ENCODE data around the gene LAPTM4A. TPM values are rescaled to one million over a fixed set of nuclear protein-coding genes. Genes with fewer than 3 reads are reported as not detected.

LAPTM4A gene
- total RNA-seq, 4 donors from 2014 or later = 27.3 to 65.0 (median 50.0) TPM

DNA sequence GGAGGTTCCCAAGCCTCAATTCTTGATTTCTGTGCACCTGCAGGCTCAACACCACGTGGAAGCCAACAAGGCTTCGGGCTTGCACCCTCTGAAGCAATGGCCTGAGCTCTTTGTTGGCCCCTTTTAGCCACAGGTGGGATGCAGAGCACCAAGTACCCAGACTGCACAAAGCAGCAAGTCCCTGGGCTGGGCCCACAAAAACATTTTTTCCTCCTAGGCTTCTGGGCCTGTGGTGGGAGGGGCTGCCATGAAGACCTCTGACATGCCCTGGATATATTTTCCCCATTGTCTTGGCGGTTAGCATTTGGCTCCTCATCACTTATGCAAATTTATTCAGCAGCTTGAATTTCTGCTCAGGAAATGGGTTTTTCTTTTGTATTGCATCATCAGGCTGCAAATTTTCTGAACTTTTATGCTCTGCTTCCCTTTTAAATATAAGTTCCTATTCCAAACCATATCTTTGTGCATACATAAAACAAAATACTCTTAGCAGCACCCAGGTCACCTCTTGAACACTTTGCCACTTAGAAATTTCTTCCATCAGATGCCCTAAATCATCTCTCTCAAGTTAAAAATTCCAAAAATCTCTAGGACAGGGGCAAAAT is 29.9 kb downstream of the LAPTM4A start:
- Histone ChIP-seq H3K27me3 (no peaks in the 10 kb centered on the region), H3K4me1 (no peaks in the 10 kb centered on the region), H3K9me3 (peaks cover 0 to 16% (median 2%) of the 10 kb centered on the region in 4 donors), H3K4me3 (no peak overlapping the region), H3K36me3 (no peaks in the 10 kb centered on the region), H3K27ac (no peak overlapping the region)
- TF ChIP-seq POLR2A (IDR thresholded peaks at IDR 0.05) = no peak
- TF ChIP-seq, protein P1, sequence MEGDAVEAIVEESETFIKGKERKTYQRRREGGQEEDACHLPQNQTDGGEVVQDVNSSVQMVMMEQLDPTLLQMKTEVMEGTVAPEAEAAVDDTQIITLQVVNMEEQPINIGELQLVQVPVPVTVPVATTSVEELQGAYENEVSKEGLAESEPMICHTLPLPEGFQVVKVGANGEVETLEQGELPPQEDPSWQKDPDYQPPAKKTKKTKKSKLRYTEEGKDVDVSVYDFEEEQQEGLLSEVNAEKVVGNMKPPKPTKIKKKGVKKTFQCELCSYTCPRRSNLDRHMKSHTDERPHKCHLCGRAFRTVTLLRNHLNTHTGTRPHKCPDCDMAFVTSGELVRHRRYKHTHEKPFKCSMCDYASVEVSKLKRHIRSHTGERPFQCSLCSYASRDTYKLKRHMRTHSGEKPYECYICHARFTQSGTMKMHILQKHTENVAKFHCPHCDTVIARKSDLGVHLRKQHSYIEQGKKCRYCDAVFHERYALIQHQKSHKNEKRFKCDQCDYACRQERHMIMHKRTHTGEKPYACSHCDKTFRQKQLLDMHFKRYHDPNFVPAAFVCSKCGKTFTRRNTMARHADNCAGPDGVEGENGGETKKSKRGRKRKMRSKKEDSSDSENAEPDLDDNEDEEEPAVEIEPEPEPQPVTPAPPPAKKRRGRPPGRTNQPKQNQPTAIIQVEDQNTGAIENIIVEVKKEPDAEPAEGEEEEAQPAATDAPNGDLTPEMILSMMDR (IDR thresholded peaks at IDR 0.05) = no peak
- no peak for DNase-seq

DNA sequence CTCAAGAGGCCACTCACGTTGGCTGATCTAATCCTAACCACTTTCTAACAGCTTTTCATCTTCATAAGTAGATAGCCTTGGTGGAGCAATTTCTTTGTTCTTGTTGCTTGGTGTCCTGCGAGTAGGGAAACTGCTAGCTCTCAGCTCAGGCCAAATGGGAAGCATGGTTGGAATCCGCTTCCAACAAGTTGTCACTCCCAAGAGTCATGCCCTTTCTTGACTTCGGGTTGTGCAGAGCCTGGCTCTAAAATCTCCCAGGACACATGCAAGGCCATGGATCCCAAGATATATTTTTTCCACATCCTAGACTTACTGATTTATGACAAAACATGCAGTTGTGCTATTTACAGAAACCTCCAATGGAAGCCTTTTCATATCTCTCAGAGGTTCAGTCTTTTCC is 31.7 kb downstream of the LAPTM4A start:
- Histone ChIP-seq H3K9me3 (peaks cover 0 to 16% (median 2%) of the 10 kb centered on the region in 4 donors), H3K27ac (no peak overlapping the region), H3K4me3 (no peak overlapping the region), H3K27me3 (no peaks in the 10 kb centered on the region), H3K36me3 (no peaks in the 10 kb centered on the region), H3K4me1 (no peaks in the 10 kb centered on the region)
- no peak for DNase-seq
- TF ChIP-seq, protein P1 (IDR thresholded peaks at IDR 0.05) = no peak
- no peak for TF ChIP-seq POLR2A (IDR thresholded peaks at IDR 0.05)

DNA sequence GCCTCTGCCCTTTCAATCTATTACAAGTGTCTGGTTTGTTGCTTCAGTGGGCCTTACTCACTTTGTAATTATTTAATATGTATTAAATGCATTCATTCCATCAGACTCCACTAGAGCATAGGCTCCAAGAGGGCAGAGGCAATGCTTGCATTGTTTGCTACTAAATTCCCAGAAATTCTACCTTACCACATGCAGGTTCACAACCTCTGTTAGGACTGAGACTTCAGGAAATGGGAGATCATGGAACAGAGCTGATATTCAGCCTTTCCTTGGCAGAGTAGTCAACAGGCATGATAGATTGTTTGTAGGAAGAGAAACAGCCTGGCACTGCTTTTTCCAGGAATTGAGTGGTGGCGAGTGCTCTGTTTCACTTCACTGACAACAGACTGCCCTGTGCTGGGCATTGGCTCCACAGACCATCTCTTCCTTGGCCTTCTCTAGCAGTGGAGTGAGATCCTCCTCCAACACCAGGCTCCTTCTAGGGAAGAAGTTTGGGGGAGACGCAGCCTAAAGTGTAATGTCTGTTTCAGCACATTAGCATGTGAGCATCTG is 32.8 kb downstream of the LAPTM4A start:
- TF ChIP-seq, protein P1 (IDR thresholded peaks at IDR 0.05) = no peak
- no peak for TF ChIP-seq POLR2A (IDR thresholded peaks at IDR 0.05)
- H3K4me1 ChIP-seq = no peaks in the 10 kb centered on the region
- peaks cover 0 to 16% (median 2%) of the 10 kb centered on the region in 4 donors for H3K9me3 ChIP-seq
- no peaks in the 10 kb centered on the region for H3K27me3 ChIP-seq
- H3K36me3 ChIP-seq = no peaks in the 10 kb centered on the region
- H3K4me3 ChIP-seq = no peak overlapping the region
- no peak for DNase-seq
- H3K27ac ChIP-seq = no peak overlapping the region

DNA sequence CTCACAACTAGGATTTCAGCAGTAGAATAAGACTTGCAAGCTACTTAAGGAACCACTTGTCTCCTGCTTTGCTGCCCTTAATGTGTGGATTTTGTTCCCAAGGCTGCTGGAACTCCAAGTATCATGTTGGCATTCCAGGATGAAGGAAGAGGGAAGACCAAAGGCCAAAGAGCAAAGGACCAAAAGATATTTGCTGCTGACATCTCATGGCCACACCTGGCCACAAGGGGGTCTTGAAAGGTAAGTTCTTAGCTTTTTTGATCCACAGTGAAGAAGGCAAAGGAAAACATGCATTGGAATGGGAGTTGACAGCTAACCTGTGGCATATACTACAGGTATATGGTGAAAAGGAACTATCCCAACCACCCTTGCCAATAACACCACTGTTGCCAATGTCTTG is 35.1 kb downstream of the LAPTM4A start:
- Histone ChIP-seq H3K36me3 (no peaks in the 10 kb centered on the region), H3K4me1 (peaks cover 0 to 13% (median 11%) of the 10 kb centered on the region in 4 donors), H3K27me3 (peaks cover 0 to 5% of the 10 kb centered on the region in 2 donors), H3K9me3 (peaks cover 0 to 9% (median under 1%) of the 10 kb centered on the region in 4 donors), H3K4me3 (no peak overlapping the region), H3K27ac (no peak overlapping the region)
- no peak for DNase-seq
- TF ChIP-seq, protein P1 (IDR thresholded peaks at IDR 0.05) = peak in 2 of 6 experiments; percentile 8 to 11
- TF ChIP-seq POLR2A (IDR thresholded peaks at IDR 0.05) = no peak

DNA sequence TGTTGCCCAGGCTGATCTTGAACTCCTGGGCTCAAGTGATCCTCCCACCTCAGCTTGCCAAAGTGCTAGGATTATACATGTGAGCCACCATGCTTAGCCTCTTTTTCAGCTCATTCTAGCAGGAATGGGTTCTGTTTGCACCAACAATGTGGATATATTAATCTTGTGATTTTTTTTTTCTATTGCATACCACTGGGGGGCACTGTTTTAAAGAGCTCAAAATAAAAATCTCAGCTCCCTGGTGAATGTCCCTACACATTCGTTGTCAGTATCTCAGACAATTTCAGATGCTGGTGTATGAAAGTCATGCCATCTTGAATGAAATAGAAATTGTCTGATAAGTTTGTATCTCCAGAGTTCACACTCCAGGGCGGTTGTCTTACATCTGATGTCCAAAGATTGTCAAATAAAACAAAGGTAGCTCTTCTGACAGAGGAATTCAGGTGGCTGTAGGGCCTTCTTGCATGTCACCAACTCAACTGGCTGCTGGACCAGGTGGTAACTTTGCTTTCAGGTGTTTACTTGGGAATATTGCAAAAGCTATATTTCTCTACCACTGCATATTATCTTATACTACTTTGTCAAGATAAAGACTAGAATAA is 35.8 kb downstream of the LAPTM4A start:
- peaks cover 0 to 5% of the 10 kb centered on the region in 2 donors for H3K27me3 ChIP-seq
- H3K36me3 ChIP-seq = no peaks in the 10 kb centered on the region
- H3K27ac ChIP-seq = no peak overlapping the region
- TF ChIP-seq, protein P1 (IDR thresholded peaks at IDR 0.05) = peak; percentile 27 to 70 (median 68)
- no peak for TF ChIP-seq POLR2A (IDR thresholded peaks at IDR 0.05)
- H3K4me3 ChIP-seq = no peak overlapping the region
- H3K9me3 ChIP-seq = peaks cover 0 to under 1% (median 0%) of the 10 kb centered on the region in 4 donors
- DNase-seq = no peak
- H3K4me1 ChIP-seq = peaks cover 0 to 13% (median 11%) of the 10 kb centered on the region in 4 donors

Data from Peyer's patch (tissue), 4 donors.